HG03135 (cell line): ENCODE measurements around the gene CYP20A1.
"Not testable (repeated sequence)": the region's sequence is repeated elsewhere in the genome, so short reads cannot be mapped to it uniquely, and the experiment has no call there.

ENCODE experiments used
- ATAC-seq: cut with Tn5 transposase; IDR thresholded peaks from one replicate; pipeline ENCODE4 v1.9.1; 2021; ENCODE audit warnings: mild to moderate bottlenecking, moderate library complexity; ENCODE audit not compliant: unreplicated experiment

The CYP20A1 gene

DNA sequence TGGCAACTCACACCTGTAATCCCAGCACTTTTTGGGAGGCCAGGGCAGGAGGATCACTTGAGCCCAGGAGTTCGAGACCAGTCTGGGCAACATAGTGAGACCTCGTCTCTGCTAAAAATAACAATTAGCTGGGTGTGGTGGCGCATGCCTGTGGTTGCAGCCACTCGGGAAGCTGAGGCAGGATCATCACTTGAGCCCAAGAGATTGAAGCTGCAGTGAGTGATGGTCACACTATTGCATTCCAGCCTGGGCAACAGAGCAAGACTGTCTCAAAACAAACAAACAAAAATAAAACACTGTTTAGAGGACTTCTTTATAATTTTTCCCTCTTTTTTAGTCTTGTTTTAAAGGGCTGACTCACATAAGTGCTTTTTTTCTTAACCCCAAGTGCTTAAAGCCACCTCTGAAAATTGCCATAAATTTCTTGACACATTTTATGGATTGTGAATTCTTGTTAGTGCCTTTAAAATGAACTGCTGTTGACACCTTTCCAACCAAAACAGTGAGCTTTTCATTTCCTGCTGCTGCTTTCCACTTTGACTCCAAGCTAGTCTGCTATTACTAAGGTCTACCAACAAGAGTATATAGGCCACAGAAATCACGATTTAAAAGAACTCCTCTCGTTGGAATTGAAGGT is 41.7 kb downstream of the CYP20A1 start:
- no peak for ATAC-seq

DNA sequence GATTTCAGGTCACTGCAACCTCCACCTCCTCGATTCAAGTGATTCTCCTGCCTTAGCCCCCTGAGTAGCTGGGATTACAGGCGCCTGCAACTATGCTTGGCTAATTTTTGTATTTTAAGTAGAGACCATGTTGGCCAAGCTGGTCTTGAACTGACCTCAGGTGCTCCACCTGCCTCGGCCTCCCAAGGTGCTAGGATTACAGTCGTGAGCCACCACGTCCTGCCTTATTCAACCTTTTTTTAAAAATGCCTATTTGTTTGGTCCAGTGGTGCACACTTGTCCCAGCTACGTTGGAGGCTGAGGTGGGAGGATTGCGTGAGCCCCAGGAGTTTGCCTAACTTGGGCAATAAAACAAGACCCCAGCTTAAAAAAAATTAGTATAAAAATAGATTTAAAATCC is 43.3 kb downstream of the CYP20A1 start:
- ATAC-seq: no peak

DNA sequence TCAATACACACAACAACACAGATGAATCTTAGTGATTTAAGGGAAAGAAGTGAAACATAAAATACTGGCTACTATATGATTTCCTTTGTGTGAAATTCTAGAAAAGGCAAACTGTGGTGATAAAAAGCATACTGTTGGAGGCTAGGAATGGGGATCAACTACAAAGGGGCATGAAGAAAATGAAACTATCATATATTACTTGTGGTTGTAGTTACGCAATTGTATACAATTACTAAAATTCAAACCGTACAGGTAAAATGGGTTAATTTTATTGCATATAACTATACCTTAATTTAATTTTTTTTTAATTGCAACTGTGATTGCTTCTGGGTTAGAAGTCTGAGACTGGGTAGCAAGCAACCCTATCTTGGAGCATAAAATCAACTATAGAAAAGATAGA is 47.7 kb downstream of the CYP20A1 start:
- no peak for ATAC-seq

DNA sequence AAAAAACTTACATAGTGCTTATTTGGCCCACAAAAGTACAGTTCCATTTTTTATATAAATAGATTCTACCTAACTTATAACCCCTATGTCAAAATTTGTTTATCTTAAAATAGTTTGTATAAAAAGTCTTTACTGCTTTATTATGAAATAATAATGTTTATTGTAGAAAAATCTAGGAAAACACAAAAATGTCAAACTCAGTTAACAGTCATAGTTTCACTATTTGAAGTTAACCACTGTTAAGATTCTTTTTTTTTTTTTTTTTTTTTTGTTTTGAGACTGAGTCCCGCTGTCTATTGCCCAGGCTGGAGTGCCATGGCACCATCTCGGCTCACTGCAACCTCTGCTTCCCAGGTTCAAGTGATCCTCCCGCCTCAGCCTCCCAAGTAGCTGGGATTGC is 62.8 kb downstream of the CYP20A1 start:
- no peak for ATAC-seq

DNA sequence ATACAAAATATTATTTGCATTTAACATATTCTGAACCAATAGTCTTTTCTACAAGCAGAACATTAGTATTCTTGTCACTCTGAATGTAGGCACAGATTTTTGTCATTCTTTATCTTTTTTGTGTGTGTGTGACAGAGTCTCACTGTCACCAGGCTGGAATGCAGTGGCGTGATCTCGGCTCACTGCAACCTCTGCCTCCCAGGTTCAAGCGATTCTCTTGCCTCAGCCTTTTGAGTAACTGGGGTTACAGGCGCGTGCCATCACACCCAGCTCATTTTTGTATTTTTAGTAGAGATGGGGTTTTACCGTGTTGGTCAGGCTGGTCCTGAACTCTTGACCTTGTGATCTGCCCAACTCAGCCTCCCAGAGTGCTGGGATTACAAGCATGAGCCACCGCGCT is 63.8 kb downstream of the CYP20A1 start:
- ATAC-seq: not testable (repeated sequence)

DNA sequence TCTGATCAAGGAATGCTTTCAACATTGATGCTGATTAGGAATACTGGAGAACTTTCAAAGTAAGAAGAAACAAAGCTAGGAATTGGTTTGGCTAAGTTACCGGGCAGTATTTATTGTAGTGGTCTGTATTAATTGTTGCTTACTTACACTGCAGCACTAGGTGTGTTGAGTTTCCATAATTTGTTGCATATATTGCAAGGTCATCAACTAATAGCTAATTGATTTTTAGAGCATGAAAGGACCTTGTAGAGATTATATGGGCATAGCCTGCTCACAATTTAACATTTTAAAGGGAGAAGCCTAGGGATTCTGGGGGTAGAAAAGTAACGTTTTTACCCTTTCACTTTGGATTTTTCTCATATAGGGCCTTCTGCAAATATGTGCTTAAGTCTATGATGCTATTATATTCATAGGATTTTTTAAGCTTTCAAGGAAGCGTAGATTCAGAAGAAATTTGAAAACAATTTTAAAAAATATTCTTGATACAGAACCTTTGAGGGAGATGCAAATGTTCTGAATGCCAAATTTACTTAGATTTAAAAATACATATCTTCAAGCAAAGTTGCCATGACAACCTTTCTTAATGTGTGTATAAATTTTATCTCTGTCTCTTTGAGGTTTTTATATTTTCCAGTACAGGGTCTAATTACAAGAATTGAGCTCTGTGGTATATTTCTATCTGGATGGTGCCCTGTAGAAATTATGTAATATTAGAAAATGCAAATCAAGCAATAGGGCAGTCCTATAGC is 72.0 kb downstream of the CYP20A1 start:
- no peak for ATAC-seq

DNA sequence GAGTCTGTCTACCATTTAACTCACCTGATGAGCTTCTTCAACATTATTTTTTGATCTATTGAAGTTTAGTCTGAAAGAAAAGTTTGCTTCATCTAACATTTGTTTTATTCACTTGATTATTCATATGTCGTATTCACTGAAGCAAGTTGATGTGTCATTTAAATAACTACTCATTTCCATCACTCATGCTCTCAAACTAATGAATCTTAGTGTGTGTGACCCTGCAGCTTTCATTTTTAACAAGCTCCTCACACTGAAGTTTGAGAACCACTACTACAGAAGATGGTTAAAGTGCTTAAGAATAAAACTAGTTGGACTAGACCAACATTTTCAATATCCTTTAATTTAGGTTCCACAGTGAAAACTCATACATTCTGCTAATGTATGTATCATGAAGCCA is 87.5 kb downstream of the CYP20A1 start:
- ATAC-seq: no peak

DNA sequence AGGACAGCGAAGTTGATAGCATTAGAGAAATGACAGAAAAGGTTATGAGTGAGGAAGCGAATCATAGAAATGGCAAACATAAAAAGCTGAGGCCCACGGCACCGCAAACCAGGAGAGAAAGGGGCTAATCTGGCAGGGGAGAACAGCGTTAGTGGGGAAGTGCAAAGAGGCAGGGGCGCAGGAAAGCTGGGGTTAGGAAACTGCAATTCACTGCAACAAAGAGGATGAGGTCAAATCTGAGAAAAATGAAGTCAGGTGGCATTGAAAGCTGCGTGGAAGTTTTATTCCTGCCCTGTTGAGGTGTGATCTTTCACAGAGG is 88.7 kb downstream of the CYP20A1 start:
- no peak for ATAC-seq

DNA sequence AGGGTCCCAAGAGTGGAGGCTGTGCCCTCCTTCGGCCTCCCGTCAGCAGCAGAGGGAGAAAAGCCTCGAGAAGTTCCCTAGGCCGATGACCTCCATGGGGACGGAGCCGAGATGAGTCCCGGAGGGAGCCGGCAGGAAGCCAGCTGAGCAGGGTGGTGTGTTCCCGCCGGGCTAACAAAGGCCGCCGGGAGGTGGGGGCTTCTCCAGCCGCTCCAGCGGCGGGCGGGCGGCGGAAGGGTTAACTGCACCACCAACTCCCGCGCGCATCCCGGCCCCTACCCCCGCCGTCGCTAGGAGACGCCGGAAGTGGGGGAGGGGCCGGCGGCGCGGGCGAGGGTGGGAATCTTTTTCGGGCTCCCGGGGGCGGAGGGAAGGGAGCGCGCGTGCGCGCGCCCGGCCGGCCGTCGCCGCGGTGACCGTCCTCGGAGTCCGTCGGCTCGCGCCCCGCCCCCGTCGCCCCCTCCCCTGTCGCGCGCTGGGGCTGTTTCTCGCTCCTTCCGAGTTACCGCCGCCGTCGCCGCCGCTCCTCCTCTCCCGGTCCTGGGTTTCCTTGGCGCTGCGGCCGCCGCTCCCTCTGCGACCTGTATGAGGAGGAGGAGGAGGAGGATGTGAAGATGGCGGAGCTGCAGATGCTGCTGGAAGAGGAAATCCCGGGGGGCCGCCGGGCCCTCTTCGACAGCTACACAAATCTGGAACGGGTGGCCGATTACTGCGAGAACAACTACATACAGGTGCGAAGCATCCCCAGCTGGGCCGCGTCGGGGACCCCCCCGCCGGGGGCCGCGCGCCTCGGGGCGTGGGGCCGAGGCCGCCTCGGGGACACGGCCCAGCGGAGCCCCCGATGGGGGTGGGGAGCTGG is 89.3 kb downstream of the CYP20A1 start, which contains the start of gene ABI2:
Gene ABI2 (plus strand): TSS at position 494 of the 859 bp plus-strand sequence. CDS start 121 bp downstream, at position 615.
- ATAC-seq: peak; percentile 54

DNA sequence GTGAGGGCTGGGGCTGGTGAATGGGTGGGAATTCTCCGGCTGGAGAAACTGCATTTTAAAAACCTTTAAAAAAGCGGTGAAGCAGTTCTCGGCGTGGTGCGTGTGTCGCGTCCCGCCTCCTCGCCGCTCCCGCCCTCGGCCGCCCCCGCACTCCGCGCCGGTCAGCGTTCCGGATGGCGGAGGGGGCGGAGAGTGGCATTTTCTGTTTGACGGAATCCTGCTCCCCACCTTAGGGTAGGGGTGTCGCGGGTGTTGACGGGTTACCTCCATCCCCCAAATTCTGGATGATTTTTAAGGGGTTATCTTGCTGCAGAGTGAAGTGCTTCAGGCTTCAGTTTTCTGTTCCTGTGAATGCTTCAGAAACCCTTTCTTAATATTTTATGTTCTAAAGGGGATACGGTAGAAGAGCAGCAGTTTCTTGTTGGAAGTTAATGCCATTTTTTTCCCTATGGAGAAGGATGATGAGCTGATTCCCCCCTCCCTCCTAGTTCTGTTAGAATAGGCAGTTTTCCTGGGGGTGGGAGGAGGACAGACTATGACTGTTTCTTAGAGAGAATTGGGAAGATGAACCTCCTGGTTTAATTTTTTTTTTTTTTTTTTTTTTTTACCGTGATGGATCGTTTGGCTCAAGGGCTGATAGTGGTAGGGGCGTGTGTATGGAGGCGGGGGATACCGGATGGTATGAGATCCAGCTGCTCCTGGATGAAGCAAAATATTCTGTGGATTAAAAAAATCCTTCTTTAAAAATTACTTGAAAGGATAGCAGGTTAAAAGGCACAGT is 90.1 kb downstream of the CYP20A1 start:
- ATAC-seq: peak; percentile 52

DNA sequence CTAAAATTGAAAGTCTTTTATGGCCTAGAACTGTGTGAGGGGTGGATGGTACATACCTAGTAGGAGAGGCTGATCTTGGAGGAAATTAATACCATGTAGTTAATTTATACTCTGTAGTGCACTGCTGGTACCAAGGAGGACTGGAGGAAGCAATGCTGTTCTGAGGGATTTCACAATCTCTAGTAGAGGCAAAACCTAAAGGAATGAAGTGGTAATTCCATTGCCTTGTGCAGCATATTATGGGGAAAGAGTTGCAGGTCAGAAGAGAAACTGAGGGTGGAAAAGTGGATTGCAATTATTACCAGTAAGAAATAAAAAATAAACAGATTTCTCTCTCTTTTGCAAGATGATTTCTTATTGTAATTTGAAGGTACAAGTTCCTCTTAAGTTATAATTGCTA is 91.6 kb downstream of the CYP20A1 start:
- ATAC-seq: no peak

DNA sequence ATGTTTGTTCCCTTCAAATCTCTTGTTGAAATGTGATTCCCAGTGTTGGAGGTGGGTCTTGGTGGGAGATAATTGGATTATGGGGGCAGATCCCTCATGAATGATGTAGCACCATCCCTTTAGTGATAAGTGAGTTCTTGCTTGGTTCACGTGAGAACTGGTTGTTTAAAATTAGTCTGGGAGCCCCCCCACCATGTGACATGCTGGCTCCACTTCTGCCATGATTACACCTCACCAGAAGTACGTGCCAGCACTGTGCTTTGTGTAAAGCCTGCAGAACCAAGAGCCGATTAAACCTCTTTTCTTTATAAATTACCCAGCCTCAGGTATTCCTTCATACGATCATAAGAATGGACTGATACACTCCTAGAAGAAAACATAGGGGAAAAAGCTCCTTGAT is 99.5 kb downstream of the CYP20A1 start:
- no peak for ATAC-seq

DNA sequence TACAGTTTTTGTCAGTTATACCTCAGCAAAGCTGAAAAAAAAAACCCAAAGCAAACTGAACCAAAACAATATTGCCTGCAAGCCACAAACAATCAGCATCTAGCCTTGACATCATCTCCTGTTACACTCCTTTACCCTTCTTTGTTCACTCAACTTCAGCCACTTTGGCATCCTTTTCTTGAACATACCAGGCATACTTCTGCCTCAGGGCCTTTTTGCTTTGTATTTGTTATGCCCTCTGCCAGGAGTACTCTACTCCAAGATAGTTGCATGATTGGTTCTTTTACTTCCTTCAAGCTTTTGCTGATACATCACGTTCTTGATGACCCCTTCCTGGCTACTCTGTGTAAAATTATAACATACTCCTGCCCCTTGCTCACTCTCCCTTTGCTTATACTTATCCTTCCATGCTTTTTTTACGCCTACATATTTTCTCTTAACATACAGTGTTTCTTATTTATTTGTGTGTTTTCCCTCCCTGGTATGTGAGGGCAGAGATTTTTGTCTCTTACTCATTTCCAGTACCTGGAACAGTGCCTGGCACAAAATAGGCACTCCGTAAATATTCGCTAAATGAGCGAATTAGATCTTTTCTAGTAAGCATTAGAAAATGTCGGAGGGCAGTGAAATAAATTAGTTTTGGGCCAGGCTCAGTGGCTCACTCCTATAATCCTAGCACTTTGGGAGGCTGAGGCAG is 102.1 kb downstream of the CYP20A1 start:
- ATAC-seq: no peak

DNA sequence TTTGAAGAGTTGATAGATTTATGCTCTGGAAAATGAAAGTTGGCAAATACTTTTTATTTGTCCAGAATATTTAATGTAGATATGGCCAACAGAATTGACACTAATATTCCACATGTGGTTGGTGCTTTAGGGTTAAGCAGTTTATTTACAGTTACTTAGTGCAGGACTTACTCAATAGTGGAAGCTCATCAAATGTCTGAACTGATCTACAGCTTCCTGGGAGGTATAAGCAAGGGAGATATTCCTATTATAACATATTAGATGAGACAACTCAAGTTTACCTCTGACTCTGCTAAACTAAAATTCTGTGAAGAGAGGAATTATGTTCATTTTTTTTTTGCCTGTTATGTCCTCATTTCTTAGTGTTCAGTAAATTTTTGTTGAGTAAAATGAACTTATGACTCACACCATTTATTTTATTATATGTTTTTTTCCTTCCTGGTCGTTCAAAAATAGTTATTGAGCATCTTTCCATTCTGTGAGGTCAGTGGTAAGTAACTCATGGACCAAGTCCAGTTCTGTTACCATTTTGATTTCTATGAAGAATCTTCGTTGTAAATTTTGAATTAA is 103.0 kb downstream of the CYP20A1 start:
- no peak for ATAC-seq

DNA sequence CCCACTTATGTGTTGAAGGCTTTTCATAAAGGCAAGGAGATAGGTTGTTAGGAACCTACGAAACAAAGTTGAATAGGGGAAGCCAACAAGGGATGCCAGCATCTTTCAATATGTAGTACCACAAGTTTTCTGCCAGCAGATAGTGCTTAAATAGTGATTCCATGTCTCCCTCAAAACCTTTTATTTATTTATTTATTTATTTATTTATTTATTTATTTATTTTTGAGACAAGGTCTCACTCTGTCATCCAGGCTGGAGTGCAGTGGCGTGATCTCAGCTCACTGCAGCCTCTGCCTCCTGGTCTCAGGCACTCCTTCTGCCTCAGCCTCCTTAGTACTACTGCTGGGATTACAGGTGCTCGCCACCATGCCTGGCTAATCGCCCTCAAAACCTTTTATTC is 103.6 kb downstream of the CYP20A1 start:
- ATAC-seq: not testable (repeated sequence)

DNA sequence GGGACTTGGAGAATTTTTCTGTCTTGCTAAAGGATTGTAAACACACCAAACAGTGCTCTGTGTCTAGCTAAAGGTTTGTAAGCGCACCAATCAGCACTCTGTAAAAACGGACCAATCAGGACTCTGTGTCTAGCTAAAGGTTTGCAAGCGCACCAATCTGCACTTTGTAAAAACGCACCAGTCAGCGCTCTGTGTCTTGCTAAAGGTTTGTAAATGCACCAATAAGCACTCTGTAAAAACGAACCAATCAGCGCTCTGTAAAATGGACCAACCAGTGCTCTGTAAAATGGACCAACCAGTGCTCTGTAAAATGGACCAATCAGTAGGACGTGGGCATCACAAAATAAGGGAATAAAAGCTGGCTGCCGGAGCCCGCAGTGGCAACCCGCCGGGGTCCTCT is 105.8 kb downstream of the CYP20A1 start:
- ATAC-seq: no peak

DNA sequence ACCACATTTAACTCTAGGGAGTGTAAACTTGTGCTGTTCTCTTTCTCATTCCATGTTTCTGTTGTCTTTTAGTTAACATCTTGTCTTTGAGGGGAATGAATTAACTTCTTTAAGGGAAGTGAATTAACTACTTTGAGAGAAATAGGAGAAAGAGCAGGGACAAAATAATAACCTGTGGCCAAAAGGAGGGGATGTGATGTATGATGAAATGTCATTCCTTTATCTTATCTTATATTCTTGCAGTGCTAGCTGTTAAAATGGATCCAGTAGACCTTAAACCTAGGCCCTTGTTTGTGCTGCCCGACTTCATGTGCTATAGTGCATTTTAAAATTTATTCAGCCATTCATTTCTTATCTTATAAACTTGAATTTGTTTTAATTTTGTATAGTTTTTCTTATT is 107.8 kb downstream of the CYP20A1 start:
- ATAC-seq: no peak

DNA sequence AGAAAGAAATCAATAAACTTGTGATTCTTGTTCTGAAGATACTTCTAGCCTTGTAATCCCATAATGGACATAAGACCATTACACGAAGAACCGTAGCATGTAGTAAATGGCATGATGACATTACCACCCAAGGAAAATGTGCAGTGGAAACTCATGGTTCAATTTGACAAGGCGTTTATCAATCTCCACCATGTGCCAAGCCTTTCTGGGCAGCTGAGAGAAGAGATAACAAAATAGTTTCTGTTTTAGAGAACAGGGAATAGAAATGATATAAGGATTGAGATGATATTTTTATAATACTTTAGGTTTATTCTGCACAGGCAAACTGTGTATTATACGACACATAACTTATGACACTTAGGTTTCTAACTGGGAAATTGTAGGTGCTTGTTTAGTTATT is 108.6 kb downstream of the CYP20A1 start:
- no peak for ATAC-seq

DNA sequence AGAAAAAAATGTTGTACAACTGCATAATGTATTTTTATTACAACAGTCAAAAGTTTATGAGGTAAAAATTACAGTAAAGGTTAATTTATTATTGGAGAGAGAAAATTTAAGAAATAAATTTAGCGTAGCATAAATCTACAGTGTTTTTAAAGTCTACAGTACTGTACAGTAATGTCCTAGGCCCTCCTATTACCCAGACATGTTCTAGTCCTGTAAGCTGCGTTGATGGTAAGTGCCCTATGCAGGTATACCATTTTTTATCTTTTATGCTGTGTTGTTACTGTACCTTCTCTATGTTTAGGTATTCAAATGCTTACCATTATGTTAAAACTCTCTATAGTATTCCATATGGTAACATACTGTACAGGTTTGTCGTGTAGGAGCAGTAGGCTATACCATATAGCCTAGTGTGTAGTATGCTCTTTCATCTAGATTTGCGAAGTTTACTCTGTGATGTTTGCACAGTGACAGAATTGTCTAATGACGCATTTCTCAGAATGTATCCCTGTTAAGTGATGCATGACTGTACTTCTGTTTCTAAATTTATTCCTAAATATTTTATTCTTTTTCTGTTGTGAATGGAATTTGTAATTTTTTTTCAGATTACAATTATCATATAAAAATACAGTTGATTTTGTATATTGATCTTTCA is 113.9 kb downstream of the CYP20A1 start:
- no peak for ATAC-seq

DNA sequence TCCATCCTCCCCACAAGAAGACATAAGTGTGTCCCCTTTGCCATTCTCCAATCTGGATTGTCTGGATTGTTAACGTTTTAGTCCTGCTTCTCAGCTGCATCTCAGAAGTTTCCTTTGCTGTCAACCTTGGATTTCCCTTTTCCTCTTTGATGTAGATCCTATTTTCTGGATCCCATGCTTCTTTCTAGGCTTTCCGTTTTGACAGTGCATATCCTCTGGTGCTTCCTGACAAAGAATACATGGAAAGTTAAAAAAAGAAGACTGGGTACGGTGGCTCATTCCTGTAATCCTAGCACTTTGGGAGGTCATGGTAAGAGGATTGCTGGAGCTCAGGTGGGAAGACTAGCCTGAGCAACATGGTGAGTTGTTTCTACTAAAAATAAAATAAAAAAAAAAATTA is 116.1 kb downstream of the CYP20A1 start:
- no peak for ATAC-seq
